ENCODE results near the gene MMP24. TPM values are rescaled to one million over a fixed set of nuclear protein-coding genes. Genes with fewer than 3 reads are reported as not detected.

MMP24 gene
- total RNA-seq, 1 donor from 2014 or later = not detected

DNA sequence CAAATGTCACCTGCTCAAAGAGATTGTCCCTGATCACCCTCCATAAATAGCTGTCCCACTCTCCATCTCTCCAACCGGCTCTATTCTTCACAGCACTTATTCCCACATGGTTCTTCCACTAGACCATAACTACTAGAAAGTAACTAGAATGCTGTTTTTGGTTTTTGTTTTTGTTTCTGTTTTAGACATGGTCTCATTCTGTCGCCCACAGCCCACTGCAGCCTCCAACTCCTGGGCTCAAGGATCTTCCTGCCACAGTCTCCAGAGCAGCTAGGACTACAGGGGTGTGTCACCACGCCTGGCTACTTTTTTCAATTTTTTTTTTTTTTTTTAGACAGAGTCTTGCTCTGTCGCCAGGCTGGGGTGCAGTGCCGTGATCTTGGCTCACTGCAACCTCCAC lies 12.2 kb downstream of the MMP24 start:
- intact Hi-C loops (cut with DNase I) = no loop called here
- Histone ChIP-seq H3K36me3 (peaks cover 7 to 17% of the 10 kb centered on the region in 2 donors), H3K27ac (no peak overlapping the region), H3K9me3 (no peaks in the 10 kb centered on the region), H3K4me3 (no peak overlapping the region), H3K4me1 (no peaks in the 10 kb centered on the region), H3K27me3 (no peaks in the 10 kb centered on the region)
- TF ChIP-seq, protein P1, sequence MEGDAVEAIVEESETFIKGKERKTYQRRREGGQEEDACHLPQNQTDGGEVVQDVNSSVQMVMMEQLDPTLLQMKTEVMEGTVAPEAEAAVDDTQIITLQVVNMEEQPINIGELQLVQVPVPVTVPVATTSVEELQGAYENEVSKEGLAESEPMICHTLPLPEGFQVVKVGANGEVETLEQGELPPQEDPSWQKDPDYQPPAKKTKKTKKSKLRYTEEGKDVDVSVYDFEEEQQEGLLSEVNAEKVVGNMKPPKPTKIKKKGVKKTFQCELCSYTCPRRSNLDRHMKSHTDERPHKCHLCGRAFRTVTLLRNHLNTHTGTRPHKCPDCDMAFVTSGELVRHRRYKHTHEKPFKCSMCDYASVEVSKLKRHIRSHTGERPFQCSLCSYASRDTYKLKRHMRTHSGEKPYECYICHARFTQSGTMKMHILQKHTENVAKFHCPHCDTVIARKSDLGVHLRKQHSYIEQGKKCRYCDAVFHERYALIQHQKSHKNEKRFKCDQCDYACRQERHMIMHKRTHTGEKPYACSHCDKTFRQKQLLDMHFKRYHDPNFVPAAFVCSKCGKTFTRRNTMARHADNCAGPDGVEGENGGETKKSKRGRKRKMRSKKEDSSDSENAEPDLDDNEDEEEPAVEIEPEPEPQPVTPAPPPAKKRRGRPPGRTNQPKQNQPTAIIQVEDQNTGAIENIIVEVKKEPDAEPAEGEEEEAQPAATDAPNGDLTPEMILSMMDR (IDR thresholded peaks at IDR 0.05) = no peak
- DNase-seq (ENCODE audit: low spot score in 2 of 2) = no peak

DNA sequence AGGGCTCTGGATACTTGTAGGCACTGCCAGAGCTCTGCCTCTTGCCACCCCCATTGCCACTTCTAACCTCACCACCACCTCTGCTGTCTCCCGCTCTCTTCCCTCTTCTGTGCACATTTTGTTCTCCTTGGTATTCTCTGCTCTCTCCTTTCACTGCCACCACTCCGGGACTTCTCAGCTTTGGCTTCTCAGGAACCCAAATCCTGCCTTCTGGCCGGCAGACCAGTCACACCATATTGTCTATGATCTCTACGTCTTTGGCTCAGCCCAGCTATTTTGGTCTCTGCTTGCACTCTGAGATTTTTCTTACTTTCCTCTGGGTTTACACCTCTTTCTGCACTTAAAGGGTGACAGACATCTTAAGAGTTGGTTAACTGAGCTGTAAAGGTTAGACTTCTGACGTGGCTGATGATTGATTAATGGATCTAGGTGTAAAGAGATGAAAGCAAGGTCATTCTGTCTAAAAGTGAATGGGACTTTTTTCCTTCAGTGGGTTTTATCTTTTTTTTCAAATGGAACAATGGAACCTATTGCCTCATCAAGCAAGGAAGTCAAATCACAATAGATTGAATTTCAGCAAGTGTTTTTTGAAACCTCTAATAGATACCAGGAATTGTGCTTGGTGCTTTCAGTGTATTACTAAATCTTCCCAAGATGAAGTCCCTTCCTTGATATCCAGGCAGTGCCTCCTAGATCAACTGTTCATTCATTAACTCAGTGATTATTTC lies 13.8 kb downstream of the MMP24 start:
- Histone ChIP-seq H3K36me3 (peaks cover 7 to 11% of the 10 kb centered on the region in 2 donors), H3K27ac (no peak overlapping the region), H3K9me3 (no peaks in the 10 kb centered on the region), H3K4me1 (no peaks in the 10 kb centered on the region), H3K27me3 (no peaks in the 10 kb centered on the region), H3K4me3 (no peak overlapping the region)
- TF ChIP-seq, protein P1 (IDR thresholded peaks at IDR 0.05) = no peak
- intact Hi-C loops (cut with DNase I) = no loop called here
- no peak for DNase-seq (ENCODE audit: low spot score in 2 of 2)

DNA sequence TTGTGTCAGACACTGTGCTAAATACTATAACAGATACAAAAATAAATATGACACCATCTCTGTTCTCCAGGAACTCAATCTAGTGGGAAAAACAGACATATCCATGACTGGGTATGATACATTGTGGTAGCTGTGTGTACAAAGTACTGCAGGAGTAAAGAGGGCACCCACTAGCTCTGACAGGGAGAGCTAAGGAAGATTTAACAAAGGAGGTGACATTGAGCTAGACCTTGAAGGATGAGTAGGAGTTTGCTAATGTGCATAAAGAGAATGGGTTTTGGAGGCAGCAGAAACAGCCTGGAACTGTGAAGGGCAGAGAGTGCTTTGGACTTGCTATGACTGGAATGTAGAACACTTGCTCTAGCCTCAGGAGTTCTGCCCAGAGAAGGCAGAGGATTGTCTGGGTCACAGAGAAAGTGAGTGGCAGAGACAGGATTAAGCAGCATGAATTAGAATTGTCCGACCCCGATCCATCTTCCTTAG lies 14.4 kb downstream of the MMP24 start:
- Histone ChIP-seq H3K36me3 (peaks cover 4 to 9% of the 10 kb centered on the region in 2 donors), H3K9me3 (no peaks in the 10 kb centered on the region), H3K27me3 (no peaks in the 10 kb centered on the region), H3K4me3 (no peak overlapping the region), H3K4me1 (no peaks in the 10 kb centered on the region), H3K27ac (no peak overlapping the region)
- intact Hi-C loops (cut with DNase I) = no loop called here
- no peak for DNase-seq (ENCODE audit: low spot score in 2 of 2)
- TF ChIP-seq, protein P1 (IDR thresholded peaks at IDR 0.05) = no peak

GRCh38 chr20:35243317-35243716 lies 16.8 kb downstream of the MMP24 start:
- DNase-seq (ENCODE audit: low spot score in 2 of 2) = no peak
- Histone ChIP-seq H3K9me3 (no peaks in the 10 kb centered on the region), H3K36me3 (peaks cover 0 to 5% of the 10 kb centered on the region in 2 donors), H3K4me3 (no peak overlapping the region), H3K27ac (no peak overlapping the region), H3K4me1 (no peaks in the 10 kb centered on the region), H3K27me3 (no peaks in the 10 kb centered on the region)
- TF ChIP-seq, protein P1 (IDR thresholded peaks at IDR 0.05) = no peak
- intact Hi-C loops (cut with DNase I) = no loop called here

DNA sequence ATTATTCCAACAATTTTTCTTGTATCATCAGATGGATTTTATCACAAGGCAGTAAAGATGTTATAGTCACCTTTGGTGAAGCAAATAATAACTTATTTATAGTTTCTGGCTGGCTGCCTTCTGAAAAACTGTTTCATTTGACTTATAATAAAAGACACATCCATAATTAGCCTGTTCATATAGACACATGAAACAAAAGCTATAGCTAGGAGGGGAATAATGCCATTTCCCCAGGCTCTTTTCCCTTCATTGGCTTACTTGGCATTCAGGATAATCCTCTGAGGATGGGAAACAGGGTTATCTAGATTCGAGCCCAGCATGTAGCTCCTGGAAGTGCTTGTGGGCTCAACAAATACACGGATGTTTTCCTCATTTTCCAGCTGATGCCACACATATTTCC lies 17.5 kb downstream of the MMP24 start:
- Histone ChIP-seq H3K27ac (no peak overlapping the region), H3K9me3 (no peaks in the 10 kb centered on the region), H3K4me3 (no peak overlapping the region), H3K36me3 (peaks cover 0 to 5% of the 10 kb centered on the region in 2 donors), H3K27me3 (no peaks in the 10 kb centered on the region), H3K4me1 (no peaks in the 10 kb centered on the region)
- TF ChIP-seq, protein P1 (IDR thresholded peaks at IDR 0.05) = no peak
- DNase-seq (ENCODE audit: low spot score in 2 of 2) = no peak
- intact Hi-C loops (cut with DNase I) = no loop called here

Measured in ascending aorta (tissue), 2 donors.